Pancreas (tissue), 10 donors: ENCODE measurements around the gene ZNF485. TPM values are rescaled to one million over a fixed set of nuclear protein-coding genes. Genes with fewer than 3 reads are reported as not detected.
"Not testable (repeated sequence)": the region's sequence is repeated elsewhere in the genome, so short reads cannot be mapped to it uniquely, and the experiment has no call there.

Experiments used
- ATAC-seq, 4 donors: fragments of 200-7000 bp; cut with Tn5 transposase; one replicate each; pipeline versions ENCODE4 v1.8.0 to v1.9.1; 2020; ENCODE audit warnings: mild to moderate bottlenecking in 4 of 4, moderate library complexity in 4 of 4
- DNase-seq, 6 donors: peaks; one replicate each; pipeline ENCODE4 v3.0.0-alpha.2; 2020
- FAIRE-seq: peaks from 2 replicates; lab custom pipeline; 2012; peaks lifted over from hg19 to GRCh38; lab: Jason Lieb, UNC
- H3K27ac ChIP-seq, 4 donors: fragments of 200-600 bp; sonication (generic); 1 replicate in 3 of 4; 2 replicates in 1 of 4; pipeline versions ENCODE4 v1.5.0 to v1.8.0; 2020
- H3K27me3 ChIP-seq, 4 donors: fragments of 200-600 bp; one replicate each; pipeline ENCODE4 v1.8.0; 2021
- H3K36me3 ChIP-seq, 3 donors: fragments of 200-600 bp; sonication (generic) in 1 of 3; one replicate each; pipeline versions ENCODE4 v1.5.0 to v1.8.0; 2020 to 2021
- H3K4me1 ChIP-seq, 3 donors: fragments of 200-600 bp; one replicate each; pipeline ENCODE4 v1.8.0; 2021
- H3K4me3 ChIP-seq, 4 donors: fragments of 200-600 bp; sonication (generic) in 2 of 4; one replicate each; pipeline versions ENCODE4 v1.5.0 to v1.8.0; 2020 to 2021
- H3K9me3 ChIP-seq, 4 donors: fragments of 200-600 bp; one replicate each; pipeline ENCODE4 v1.8.0; 2021
- CTCF ChIP-seq, 4 donors: fragments of 200-600 bp; sonication (generic) in 3 of 4; IDR thresholded peaks; one replicate each; pipeline versions ENCODE4 v1.5.0 to v1.8.0; 2021; ENCODE audit warnings: antibody characterized with exemption in 4 of 4
- WGBS, 2 donors: extraction: QIAGEN DNeasy Blood & Tissue Kit; methylation state at CpG; one replicate each; pipeline ENCODE4 v1.1.7; 2013; 5-methylcytosine and 5-hydroxymethylcytosine counted together
- intact Hi-C, 3 donors: fragments of 100-400 bp; cut with DNase I; formaldehyde crosslinking; loops; one replicate each; pipeline versions ENCODE4 v1.11.1 to v1.14.2; 2022
- polyA plus RNA-seq, 2 donors: library from polyadenylated mRNA; stranded (reverse); fragments of 200-250 nt; gene quantifications; one replicate each; pipeline ENCODE4 v1.2.3, GENCODE V29; 2013
- total RNA-seq, 6 donors: library from RNA; stranded (reverse); fragmentation: NEBNext Ultra II Directional in 4 of 6; extraction: Animal tissue kit (Norgen Biotek cat#: 25700) in 4 of 6; gene quantifications; one replicate each; pipeline versions ENCODE4 v1.2.1 to v1.2.4, GENCODE V29; 2021 to 2023
- donor health status: healthy with polysubstance abuse.
- donor health status: DM: no; HTN: no; CAD: no; lungs with moderate emphysema.
- donor health status: DM: no; HTN: no; CAD: no.
- donor health status: control.
- donor health status: control.
- donor health status: Bipolar disorder and iron deficiency.
- donor health status: DM: yes; HTN: yes; CAD: no.
- donor health status: DM: no; HTN: no; CAD: no.
- donor health status: DM: no; HTN: no; CAD: no.
- donor health status: DM: yes; HTN: yes; CAD: no.

Gene ZNF485
- total and polyA plus RNA-seq, 8 donors = 2.8 to 5.7 (median 4.2) TPM

GRCh38 chr10:43628956-43629355, 22.7 kb downstream of the ZNF485 start:
- no peaks in the 10 kb centered on the region for H3K27me3 ChIP-seq
- no peak for TF ChIP-seq CTCF (IDR thresholded peaks at IDR 0.05)
- H3K9me3 ChIP-seq = no peaks in the 10 kb centered on the region
- FAIRE-seq (no peak), DNase-seq (no peak), ATAC-seq (no peak)
- intact Hi-C loops = no loop called here
- no peak overlapping the region for H3K27ac ChIP-seq
- H3K36me3 ChIP-seq = no peaks in the 10 kb centered on the region
- no peak overlapping the region for H3K4me3 ChIP-seq
- H3K4me1 ChIP-seq = no peaks in the 10 kb centered on the region
- 95 to 96% methylated on average over 4 of the region's 4 CpGs for WGBS, 2 donors

- H3K36me3 ChIP-seq, H3K27ac ChIP-seq, ATAC-seq, DNase-seq, FAIRE-seq, H3K4me3 ChIP-seq, intact Hi-C loops, H3K4me1 ChIP-seq, H3K9me3 ChIP-seq, H3K27me3 ChIP-seq: not testable (repeated sequence)
- 35 to 46% methylated on average over 1 of the region's 1 CpG for WGBS, 2 donors
These were observed 29.6 kb downstream of the ZNF485 start for GRCh38 chr10:43635816-43636215.

- FAIRE-seq = no peak
- H3K4me1 ChIP-seq = no peaks in the 10 kb centered on the region
- no peak for ATAC-seq
- H3K9me3 ChIP-seq = peaks cover 0 to 8% (median 0%) of the 10 kb centered on the region in 4 donors
- H3K4me3 ChIP-seq = no peak overlapping the region
- no peak for DNase-seq
- no peak for TF ChIP-seq CTCF (IDR thresholded peaks at IDR 0.05)
- H3K27ac ChIP-seq = no peak overlapping the region
- intact Hi-C loops = no loop called here
- H3K27me3 ChIP-seq = no peaks in the 10 kb centered on the region
- H3K36me3 ChIP-seq = peaks cover 7 to 29% (median 24%) of the 10 kb centered on the region in 3 donors
These were observed 34.4 kb downstream of the ZNF485 start for GRCh38 chr10:43640603-43641002.

- FAIRE-seq (no peak), DNase-seq (no peak), ATAC-seq (no peak)
- Histone ChIP-seq H3K4me3 (no peak overlapping the region), H3K27ac (no peak overlapping the region), H3K27me3 (no peaks in the 10 kb centered on the region), H3K4me1 (no peaks in the 10 kb centered on the region), H3K9me3 (peaks cover 0 to 8% (median 0%) of the 10 kb centered on the region in 4 donors), H3K36me3 (peaks cover 7 to 36% (median 27%) of the 10 kb centered on the region in 3 donors)
- WGBS, 2 donors = 96 to 98% methylated on average over 8 of the region's 8 CpGs
- intact Hi-C loops = no loop called here
- no peak for TF ChIP-seq CTCF (IDR thresholded peaks at IDR 0.05)
These were observed 38.0 kb downstream of the ZNF485 start for GRCh38 chr10:43644252-43644651.

- Histone ChIP-seq H3K36me3 (peaks cover 7 to 36% (median 27%) of the 10 kb centered on the region in 3 donors), H3K9me3 (peaks cover 0 to 8% (median 0%) of the 10 kb centered on the region in 4 donors)
These were observed 39.6 kb downstream of the ZNF485 start for GRCh38 chr10:43645866-43646265.

More at GRCh38 chr10:43645866-43646265, 39.6 kb downstream of the ZNF485 start:
- ATAC-seq = no peak
- Histone ChIP-seq H3K4me3 (no peak overlapping the region), H3K27ac (no peak overlapping the region), H3K27me3 (no peaks in the 10 kb centered on the region), H3K4me1 (no peaks in the 10 kb centered on the region)
- no peak for TF ChIP-seq CTCF (IDR thresholded peaks at IDR 0.05)
- FAIRE-seq = no peak
- intact Hi-C loops = no loop called here
- 98 to 99% methylated on average over 4 of the region's 4 CpGs for WGBS, 2 donors
- no peak for DNase-seq
